GM18873 (cell line): ENCODE measurements around the gene DSCAML1.

Experiments
- ATAC-seq: cut with Tn5 transposase; IDR thresholded peaks from one replicate; pipeline ENCODE4 v1.9.1; 2021; ENCODE audit warnings: mild to moderate bottlenecking, moderate library complexity, moderate number of reproducible peaks; ENCODE audit not compliant: unreplicated experiment, low FRiP score

Gene DSCAML1

DNA sequence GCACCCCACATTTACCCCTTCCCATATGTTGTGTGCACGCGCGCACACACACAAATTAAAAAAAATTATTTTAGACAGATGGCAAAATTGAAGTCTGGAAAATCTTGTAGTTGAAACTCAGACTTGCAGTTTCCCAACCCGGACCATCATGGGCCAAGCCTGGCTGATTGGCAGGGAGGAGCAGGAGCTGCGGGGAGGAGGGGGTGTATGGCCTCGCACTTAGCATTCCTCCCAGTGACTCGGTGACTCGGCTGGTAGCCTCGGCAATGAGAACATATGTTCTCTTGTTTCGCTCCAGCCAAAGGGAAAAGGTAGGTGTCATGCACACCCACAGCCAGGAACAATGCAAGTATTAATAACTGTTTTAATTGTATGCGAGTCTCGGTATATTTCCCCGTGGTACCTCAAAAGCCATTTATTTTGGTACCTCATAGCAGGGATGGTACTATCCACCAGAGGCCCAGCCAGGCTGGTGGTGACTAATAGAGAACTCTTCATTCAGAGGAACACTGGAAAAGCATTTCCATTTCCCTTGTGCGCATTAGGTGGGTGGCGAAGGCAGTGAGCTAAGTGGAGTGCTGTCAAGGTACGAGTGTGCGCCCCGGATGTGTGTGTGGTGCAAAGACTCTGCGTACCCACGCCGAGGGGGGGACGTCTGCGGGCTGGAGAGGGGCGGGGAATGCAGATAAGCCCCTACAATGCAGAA is 92.5 kb downstream of the DSCAML1 start:
- no peak for ATAC-seq

DNA sequence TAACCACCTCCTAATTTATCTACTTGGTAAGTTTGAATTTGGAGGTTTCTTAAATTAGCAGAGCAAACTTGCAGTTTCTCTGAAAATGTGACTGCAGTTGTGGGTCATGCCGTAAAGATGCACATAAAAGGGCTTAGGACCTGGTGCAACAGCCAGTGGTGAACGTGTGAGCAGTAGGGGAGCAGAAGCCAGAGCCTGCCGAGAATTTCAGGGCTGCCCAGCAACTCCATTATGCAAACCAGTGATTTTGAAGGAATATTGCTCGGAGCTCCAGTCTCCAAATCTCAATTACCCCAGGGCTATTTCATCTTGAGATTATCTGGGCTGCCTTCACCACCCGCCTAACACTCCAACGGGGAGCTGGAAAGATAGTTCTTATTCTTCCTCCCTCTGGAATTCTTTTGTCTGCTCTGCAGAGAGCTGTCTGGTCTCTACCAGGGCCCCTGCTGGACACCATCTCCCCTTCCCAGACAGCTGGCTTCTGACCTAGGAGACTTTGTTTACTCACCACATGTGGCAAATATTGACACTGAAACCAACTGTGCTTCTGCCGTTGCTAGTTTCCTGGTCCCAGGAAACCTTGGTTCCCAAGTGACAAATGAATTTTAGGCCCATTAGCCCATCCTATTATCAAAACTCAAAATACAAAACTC is 93.9 kb downstream of the DSCAML1 start:
- ATAC-seq: no peak

GRCh38 chr11:117701781-117702180 is 95.2 kb downstream of the DSCAML1 start:
- ATAC-seq: no peak

GRCh38 chr11:117700551-117700950 is 96.5 kb downstream of the DSCAML1 start:
- no peak for ATAC-seq

DNA sequence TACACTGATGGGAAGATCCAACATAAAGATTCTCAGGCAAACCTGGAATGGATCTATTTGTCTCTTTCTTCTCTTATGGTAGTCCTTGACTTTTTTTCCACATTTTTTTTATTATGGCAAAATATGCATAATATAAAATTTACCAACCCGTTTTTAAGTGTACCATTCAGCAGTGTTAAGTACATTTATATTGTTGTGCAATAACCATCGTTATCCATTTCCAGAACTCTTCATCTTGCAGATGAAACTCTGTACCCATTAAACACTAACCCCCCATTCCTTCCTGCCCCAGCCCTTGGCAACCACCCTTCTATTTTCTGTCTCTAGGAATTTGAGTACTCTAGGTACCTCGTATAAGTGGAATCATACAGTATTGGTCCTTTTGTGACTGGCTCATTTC is 99.7 kb downstream of the DSCAML1 start:
- ATAC-seq: no peak

GRCh38 chr11:117696540-117696939 is 100.5 kb downstream of the DSCAML1 start:
- no peak for ATAC-seq

DNA sequence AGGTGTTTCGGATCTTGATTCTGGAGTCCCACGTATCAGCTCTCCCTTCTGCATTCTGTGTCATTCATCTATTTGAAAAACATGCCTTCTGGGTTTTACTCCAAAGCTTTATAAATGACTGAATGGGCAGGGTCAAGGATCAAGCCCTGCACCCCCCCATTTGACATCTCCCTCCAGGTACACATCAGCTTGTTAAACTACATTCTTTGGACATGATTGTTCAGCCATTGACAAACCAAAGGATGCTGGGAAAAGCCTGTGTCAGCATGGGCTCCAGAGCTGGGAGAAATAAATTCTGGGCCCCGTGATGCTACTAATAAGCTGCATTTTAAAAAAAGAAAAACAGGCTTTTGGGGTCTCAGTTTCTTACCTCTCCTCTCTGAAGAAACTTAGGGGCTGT is 103.7 kb downstream of the DSCAML1 start:
- ATAC-seq: no peak

DNA sequence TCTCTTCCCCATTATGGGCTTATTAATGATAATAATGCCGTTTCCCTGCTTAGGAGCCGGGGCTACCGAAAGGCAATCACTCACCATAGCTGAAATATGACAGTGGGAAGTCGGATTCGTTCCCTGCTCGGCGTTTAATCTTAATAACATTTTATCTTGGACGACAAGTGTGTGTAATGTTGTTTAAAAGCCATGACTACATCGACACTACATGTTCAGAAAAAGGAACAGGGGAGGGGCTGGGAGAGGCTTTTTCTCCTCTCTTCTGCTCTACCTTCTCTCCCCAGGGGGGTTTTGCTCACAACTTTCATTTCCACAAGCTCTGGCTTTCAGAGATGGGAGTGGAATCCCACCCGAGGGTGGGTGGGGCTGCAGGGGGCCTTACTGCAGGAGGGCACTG is 105.5 kb downstream of the DSCAML1 start:
- no peak for ATAC-seq

- no peak for ATAC-seq
Observed at GRCh38 chr11:117691218-117691514, 105.8 kb downstream of the DSCAML1 start.

- no peak for ATAC-seq
Observed at GRCh38 chr11:117690484-117691217, 106.4 kb downstream of the DSCAML1 start.

GRCh38 chr11:117688255-117688797 is 108.7 kb downstream of the DSCAML1 start:
- no peak for ATAC-seq

- no peak for ATAC-seq
Observed at GRCh38 chr11:117687776-117688175, 109.2 kb downstream of the DSCAML1 start.

- ATAC-seq: no peak
Observed at GRCh38 chr11:117686711-117687110, 110.3 kb downstream of the DSCAML1 start.

GRCh38 chr11:117685566-117685965 is 111.5 kb downstream of the DSCAML1 start:
- ATAC-seq: no peak

GRCh38 chr11:117684731-117685130 is 112.3 kb downstream of the DSCAML1 start:
- no peak for ATAC-seq

GRCh38 chr11:117684111-117684510 is 112.9 kb downstream of the DSCAML1 start:
- no peak for ATAC-seq

DNA sequence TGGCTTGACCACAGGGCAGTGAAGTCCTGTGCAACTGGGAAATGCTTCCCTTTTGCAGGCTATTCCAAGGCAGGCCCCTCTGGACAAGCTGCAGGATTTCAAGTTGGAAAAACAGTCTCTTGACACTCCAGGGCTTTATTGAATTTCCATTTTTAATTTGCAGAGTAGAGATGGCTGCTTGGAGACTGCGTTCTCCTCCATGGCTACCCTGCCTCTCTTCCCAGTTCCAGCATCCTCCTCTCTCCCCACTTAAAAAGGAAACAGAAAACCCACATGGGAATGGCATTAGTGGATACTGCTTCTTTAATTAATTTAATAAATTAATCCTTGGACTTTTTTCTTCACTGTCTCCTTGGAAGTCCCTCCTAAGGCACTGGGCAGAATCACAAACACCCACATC is 115.6 kb downstream of the DSCAML1 start:
- no peak for ATAC-seq

GRCh38 chr11:117679461-117679860 is 117.6 kb downstream of the DSCAML1 start:
- no peak for ATAC-seq

DNA sequence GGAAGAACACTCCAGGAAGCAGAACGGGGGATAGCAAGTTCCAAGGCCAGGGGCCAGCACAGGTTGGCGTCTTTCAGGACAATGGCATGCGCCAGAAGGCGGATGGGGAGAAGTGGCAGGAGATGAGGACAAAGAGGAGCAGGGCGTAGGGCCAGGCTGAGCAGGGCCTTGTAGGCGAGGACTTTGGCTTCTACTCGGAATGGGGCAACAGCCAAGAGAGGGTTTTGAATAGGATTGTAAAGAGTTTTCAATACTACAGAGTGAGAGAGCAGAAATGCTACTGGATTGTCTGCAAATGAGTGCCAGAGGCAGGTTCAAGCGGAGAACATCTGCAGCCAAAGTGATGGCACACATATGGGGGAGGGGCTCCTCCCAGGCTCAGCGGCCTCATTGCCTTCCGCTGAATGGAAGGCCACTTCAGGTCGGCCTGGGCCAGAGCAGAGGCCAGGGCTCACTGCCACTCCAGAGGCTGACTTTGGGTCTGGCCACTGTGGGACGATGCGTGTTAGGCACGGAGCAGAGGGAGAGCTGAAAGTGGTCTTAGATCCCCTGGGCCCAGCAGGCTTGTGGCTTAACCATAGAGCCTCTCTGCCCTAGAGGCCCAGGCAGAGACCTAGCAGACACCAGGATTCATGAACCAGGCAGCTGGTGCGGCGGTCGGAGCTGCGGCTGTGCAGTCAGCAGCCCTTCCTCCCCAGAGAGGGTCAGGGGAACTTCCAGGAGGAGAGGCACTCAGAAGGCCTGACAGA is 118.2 kb downstream of the DSCAML1 start:
- no peak for ATAC-seq

GRCh38 chr11:117677729-117678310 is 119.2 kb downstream of the DSCAML1 start:
- no peak for ATAC-seq
